NCI-H748 (cell line): ENCODE measurements around the gene NBPF1.
"Not testable (repeated sequence)": the region's sequence is repeated elsewhere in the genome, so short reads cannot be mapped to it uniquely, and the experiment has no call there.

ENCODE experiments used
- DNase-seq: peaks from one replicate; lab custom pipeline; 2025; ENCODE audit not compliant: unreplicated experiment; lab: John Stamatoyannopoulos, UW

Gene NBPF1

GRCh38 chr1:16607853-16608815, 5.2 kb downstream of the NBPF1 start:
- DNase-seq, result not testable (repeated sequence)

DNA sequence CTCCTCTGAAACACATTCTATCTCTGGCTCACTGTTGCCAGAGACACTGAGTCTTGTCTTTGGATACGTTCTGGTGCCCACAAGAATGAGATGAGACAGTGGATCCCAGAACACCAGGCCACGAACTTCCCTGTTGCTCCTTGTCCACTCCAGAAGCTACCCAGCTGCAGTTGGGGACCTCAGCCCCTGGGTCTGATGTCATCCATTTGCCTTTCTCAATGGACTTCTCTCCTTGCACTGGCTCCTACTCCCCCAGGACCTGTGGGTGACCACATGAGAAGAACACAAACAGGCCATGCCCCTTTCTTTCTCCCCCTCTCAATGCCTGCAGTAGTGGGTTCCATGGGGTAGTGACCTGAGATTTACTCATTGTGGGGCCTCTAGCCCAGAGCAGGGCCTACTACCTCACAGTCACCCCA, 5.9 kb downstream of the NBPF1 start:
- DNase-seq, result no peak

DNA sequence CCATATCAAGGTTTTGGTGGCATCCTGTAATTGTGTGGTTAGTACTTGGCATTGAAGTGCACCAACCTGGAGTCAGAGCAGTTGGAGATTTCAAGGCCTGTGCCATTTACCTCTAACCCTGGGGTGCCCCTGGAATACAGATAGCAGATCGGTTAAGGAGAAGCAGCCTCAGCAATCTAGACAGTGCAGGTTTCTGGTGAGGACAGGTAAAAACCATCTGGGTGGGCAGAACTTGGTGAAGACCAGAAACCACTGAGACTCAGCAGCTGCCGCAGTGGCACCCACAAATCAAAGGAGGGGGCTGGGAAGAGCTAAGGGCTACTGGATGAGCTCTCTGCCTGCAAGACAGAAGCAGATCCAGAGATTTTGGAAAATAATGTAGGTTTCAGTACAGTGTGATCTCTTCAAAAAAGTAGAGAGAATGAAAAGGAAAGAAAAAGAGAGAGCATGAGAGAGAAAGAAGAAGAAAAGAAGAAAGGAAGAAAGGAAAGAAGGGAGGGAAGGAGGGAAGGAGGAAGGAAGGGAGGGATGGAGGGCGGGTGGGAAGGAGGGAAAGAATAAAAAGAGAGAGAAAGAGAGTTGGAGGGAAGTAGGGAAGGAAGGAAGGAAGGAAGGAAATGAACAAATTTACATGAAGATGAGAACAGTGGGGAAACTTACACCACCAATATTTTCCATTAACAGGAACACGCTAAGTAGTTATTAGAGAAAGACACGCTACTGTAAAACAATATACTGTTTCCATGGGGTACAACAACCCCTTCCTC, 6.5 kb downstream of the NBPF1 start:
- not testable (repeated sequence) for DNase-seq

GRCh38 chr1:16605532-16606505, 7.5 kb downstream of the NBPF1 start:
- DNase-seq, result no peak

DNA sequence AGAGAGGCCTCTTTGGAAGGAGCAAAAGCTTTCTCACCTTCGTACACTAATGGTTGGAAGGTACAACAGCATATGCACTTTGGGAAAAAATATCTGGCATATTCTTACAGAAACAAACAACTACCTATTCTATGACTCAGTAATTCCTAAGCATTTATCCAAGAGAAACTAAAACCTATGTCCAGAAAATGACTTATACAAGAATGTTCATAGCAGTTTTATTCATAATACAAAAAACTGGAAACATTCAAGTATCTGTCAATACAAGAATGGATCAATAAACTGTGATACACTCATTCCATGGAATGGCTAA, 8.2 kb downstream of the NBPF1 start:
- no peak for DNase-seq

DNA sequence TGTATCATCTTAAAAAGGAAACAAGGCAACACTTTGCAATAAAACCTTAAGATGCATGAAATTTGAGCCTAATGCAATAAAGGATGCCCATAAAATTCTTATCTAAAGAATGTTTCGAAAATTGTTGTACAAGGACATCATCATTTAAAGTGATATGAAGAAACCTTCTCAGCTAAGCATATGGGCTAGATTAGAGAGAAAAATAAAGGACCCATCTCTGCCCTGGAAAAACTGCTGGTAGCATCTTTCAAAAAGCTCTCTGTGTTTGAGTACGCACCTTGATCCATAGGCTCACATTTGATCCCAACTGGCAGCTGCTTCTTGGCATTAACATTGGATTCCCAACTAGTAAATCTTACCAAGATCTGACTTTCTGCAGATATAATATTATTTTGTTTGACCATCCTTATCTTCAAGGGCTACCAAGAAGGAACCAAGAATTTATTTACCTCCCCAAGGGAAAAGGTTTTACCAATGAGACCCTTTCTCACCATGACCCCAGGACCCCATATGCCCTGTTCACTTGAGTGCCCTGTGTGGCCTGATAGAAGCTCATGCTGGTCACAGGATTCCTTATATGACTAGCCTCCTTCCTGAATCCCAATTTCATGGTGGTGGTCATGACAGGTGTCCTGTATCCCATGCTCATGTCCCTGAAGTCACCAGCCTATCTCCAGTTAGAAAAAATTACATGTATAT, 8.7 kb downstream of the NBPF1 start:
- DNase-seq, result not testable (repeated sequence)

DNA sequence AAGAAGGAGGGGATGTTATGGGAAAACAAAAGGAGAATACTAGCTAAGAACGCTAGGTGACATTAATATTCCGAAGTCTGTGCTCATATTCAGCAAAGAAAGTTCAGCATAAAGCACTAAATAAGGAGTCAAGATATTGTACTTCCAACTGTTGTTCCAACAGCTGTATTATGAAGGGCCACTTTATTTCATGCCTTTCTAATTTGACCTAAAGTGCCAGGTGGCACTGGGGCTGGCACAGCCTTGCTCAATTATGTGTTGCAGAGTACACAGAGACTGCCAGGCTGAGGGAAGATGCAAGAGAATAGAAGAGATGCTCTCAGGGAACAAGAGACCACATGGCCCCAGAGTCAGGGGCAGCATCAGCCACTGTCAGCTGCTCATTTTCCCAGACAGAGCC, 9.7 kb downstream of the NBPF1 start:
- DNase-seq, result not testable (repeated sequence)

DNA sequence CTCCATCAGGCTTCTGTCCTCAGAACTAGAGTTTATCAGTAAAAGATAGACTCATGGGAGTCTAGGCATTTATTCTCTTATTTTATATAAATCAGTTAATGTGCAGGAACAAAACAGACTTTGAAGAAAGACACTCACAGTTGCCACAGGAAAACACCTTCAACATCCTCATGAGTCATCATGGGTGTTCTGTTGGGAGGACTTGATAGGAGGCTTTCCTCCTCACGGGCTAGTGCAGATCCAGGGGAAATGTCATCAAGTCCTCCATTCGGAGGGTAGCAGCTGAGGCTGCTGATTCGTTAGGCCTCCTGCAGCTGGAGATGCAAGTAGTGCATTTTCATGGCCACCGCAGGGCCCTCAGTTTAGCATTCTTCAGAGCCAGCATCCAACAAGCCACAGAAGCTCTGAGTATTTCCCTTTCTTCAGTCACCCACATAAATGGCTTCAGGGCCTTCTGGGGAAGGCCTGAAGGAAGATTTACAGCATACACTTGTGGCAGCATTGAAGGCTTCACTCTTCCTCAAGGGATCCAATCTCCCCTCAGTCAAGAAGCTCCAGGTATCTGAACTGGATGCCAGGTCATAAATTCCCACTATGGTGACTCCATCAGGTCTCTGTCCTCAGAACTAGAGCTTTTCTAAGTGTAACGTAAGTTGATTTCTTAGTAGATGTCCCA, 10.9 kb downstream of the NBPF1 start:
- not testable (repeated sequence) for DNase-seq

DNA sequence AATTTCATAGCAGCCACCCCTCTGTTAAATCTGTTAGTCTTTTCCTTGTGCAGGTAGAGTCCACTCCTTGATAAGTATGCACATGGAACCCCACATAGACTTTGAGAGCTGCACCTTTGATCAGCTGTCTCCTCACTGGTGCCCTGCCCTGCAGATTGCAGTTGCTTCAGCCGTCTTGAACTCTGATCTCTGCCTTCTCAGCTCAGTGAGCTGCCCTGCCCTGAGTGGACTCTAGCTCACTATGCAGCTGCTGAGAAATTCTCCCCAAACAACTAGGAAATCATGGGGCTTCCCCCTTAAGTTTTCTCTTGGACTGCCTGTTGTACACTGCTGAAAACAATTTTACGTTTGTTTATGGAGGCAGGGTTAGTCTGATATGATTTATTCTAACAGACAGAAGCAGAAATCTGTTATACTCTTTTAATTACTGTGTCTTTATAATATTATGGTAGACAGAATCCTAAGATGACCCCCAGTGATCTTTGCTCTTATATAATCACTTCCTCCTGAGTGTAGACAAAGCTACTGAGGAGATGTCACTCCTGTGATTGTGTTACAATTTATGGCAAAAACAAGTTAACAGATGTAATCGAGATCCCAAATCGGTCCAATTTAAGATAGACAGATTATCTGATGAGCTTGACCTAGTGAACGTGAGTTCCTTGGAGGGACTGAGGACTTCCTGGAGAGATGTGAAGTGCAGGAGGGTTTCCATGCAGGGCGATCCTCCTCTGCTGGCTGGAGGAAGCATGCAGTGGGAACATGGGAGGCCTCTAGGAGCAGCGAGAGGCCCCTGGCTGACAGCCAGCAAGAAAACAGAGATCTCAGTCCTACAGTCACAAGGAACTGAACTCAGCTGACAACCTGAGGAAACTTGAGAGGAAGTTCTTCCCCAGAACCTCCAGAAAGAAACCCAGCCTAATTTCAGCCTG, 12.2 kb downstream of the NBPF1 start:
- DNase-seq, result not testable (repeated sequence)

DNA sequence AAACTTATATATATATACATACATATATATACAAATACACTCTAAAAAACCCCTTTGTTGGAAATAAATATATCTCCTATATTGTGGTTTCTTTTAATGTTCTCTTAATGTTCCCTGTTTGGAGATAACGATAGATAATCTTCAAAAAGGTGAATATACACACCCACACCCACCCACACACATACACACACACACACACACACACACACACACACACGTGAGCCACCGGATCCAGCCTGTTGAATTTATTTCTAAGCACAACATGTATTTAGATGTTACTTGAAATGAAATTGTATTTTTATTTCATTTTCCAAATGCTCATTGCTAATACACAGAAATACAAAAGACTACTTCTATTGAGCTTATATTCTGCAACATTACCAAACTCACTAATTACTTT, 14.0 kb downstream of the NBPF1 start:
- not testable (repeated sequence) for DNase-seq

GRCh38 chr1:16595216-16595615, 18.1 kb downstream of the NBPF1 start:
- DNase-seq, result not testable (repeated sequence)

- DNase-seq, result not testable (repeated sequence)
Observed at GRCh38 chr1:16591845-16592244, 21.5 kb downstream of the NBPF1 start.

- not testable (repeated sequence) for DNase-seq
Observed at GRCh38 chr1:16588081-16588480, 25.3 kb downstream of the NBPF1 start.

DNA sequence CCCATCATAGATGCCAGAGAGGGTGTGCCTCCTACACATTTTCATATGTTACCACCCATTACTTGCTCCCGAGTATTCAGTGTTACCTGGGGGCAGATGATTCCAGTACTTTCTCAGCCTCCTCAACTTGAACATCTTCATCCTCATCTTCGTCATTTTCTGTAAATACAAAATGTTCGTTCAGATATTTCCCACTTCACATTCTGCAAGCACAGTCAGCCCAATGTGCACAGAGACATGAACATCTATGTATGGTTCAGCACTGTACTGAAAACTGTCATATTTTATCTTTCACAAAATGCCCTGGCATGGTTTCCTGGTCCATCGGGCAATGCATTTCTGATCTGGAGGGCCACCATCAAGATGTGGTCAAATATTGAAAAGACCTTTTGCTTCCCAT, 25.7 kb downstream of the NBPF1 start:
- DNase-seq, result not testable (repeated sequence)

GRCh38 chr1:16565324-16565723, 48.0 kb downstream of the NBPF1 start:
- DNase-seq, result not testable (repeated sequence)

DNA sequence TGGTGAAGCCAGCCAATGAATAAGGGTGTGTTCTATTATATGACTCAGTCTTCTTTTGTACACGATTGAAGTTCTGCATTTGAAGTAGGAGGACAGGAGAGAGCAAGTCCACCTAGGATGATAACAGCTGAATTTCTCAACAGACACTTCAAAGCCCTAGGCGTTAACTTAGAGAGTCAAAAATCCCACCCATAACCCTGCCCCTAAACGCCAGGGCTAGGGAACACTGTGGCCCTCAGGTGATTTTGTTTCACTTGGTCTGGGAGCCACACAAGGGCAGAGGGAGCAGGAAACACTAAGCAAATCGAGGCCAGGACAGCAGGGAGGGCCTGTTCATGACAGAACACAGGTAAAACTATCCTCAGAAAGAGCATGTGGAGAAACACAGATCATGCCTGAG, 52.3 kb downstream of the NBPF1 start:
- not testable (repeated sequence) for DNase-seq

DNA sequence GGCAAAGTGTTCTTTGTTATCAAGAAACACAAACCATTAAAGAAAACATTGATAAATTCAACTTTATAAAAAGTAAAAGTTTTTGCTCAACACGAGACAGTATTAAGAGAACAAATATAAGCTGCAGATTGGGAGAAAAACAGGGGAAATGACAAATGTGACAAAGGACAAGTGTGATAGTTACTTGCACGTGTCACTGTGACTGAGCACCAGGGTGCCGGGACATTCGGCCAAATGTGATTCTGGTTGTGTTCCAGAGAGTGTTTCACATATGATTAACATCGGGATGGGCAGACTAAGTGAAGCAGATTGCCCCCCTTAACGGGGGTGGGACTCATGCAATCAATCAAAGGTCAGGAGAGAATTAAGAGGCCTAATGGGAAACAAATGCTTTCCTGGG, 52.9 kb downstream of the NBPF1 start:
- not testable (repeated sequence) for DNase-seq

DNA sequence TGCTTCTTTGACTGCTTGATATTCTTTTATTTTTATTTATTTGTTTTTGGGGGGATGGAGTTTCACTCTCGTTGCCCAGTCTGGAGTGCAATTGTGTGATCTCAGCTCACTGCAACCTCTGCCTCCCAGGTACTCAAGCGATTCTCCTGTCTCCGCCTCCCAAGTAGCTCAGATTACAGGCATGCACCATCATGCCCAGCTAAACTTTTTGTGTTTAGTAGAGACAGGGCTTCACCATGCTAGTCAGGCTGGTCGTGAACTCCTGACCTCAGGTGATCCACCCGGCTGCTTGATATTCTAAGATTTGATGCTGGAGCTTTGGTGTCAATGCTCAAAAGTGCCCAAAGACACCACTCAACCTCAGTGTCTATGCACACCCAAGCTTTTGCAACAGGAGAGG, 53.7 kb downstream of the NBPF1 start:
- DNase-seq, result not testable (repeated sequence)

- DNase-seq, result not testable (repeated sequence)
Observed at GRCh38 chr1:16557034-16557433, 56.3 kb downstream of the NBPF1 start.
